NCI-H2227 (cell line): ENCODE measurements around the gene CADM2.
"Not testable (repeated sequence)": the region's sequence is repeated elsewhere in the genome, so short reads cannot be mapped to it uniquely, and the experiment has no call there.

Source experiments
- DNase-seq: peaks from one replicate; lab custom pipeline; 2025; ENCODE audit not compliant: unreplicated experiment; lab: John Stamatoyannopoulos, UW

The CADM2 gene

GRCh38 chr3:85632921-85633320, 674.1 kb downstream of the CADM2 start:
- no peak for DNase-seq

- DNase-seq: no peak
These were observed 693.6 kb downstream of the CADM2 start for GRCh38 chr3:85652360-85652759.

GRCh38 chr3:85660451-85660850, 701.7 kb downstream of the CADM2 start:
- DNase-seq: no peak

GRCh38 chr3:85662462-85662861, 703.7 kb downstream of the CADM2 start:
- no peak for DNase-seq

GRCh38 chr3:85667744-85668143, 709.0 kb downstream of the CADM2 start:
- DNase-seq: no peak

GRCh38 chr3:85670634-85671205, 711.9 kb downstream of the CADM2 start:
- DNase-seq: no peak

- DNase-seq: no peak
These were observed 714.0 kb downstream of the CADM2 start for GRCh38 chr3:85672761-85673160.

- no peak for DNase-seq
These were observed 719.9 kb downstream of the CADM2 start for GRCh38 chr3:85678713-85679112.

- DNase-seq: no peak
These were observed 723.1 kb downstream of the CADM2 start for GRCh38 chr3:85681906-85682305.

- no peak for DNase-seq
These were observed 732.4 kb downstream of the CADM2 start for GRCh38 chr3:85691196-85691595.

GRCh38 chr3:85697156-85697555, 738.4 kb downstream of the CADM2 start:
- no peak for DNase-seq

- DNase-seq: no peak
These were observed 747.3 kb downstream of the CADM2 start for GRCh38 chr3:85706130-85706529.

- not testable (repeated sequence) for DNase-seq
These were observed 749.5 kb downstream of the CADM2 start for GRCh38 chr3:85708325-85708724.

- DNase-seq: no peak
These were observed 750.6 kb downstream of the CADM2 start for GRCh38 chr3:85709346-85709892.

- DNase-seq: no peak
These were observed 751.7 kb downstream of the CADM2 start for GRCh38 chr3:85710490-85710889.

- DNase-seq: no peak
These were observed 762.8 kb downstream of the CADM2 start for GRCh38 chr3:85721409-85722145.

- no peak for DNase-seq
These were observed 767.0 kb downstream of the CADM2 start for GRCh38 chr3:85725809-85726208.

GRCh38 chr3:85726241-85726640, 767.5 kb downstream of the CADM2 start:
- no peak for DNase-seq

GRCh38 chr3:85737846-85738245, 779.1 kb downstream of the CADM2 start:
- no peak for DNase-seq

GRCh38 chr3:85740561-85740960, 781.8 kb downstream of the CADM2 start:
- no peak for DNase-seq

GRCh38 chr3:85758442-85758841, 799.7 kb downstream of the CADM2 start:
- no peak for DNase-seq

- DNase-seq: no peak
These were observed 801.6 kb downstream of the CADM2 start for GRCh38 chr3:85760342-85760741.

- no peak for DNase-seq
These were observed 822.0 kb downstream of the CADM2 start for GRCh38 chr3:85780806-85781205.
